Measurements from ENCODE around the gene FBXO28.

GRCh38 chr1:224183591-224184312 lies 69.8 kb downstream of the FBXO28 start:
- TF ChIP-seq, protein P1, sequence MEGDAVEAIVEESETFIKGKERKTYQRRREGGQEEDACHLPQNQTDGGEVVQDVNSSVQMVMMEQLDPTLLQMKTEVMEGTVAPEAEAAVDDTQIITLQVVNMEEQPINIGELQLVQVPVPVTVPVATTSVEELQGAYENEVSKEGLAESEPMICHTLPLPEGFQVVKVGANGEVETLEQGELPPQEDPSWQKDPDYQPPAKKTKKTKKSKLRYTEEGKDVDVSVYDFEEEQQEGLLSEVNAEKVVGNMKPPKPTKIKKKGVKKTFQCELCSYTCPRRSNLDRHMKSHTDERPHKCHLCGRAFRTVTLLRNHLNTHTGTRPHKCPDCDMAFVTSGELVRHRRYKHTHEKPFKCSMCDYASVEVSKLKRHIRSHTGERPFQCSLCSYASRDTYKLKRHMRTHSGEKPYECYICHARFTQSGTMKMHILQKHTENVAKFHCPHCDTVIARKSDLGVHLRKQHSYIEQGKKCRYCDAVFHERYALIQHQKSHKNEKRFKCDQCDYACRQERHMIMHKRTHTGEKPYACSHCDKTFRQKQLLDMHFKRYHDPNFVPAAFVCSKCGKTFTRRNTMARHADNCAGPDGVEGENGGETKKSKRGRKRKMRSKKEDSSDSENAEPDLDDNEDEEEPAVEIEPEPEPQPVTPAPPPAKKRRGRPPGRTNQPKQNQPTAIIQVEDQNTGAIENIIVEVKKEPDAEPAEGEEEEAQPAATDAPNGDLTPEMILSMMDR (IDR thresholded peaks at IDR 0.05): no peak
- no peak for TF ChIP-seq POLR2A (IDR thresholded peaks at IDR 0.05)
